Right ventricle myocardium inferior (tissue), 1 donor: ENCODE data around the gene RAPGEF6. TPM values are rescaled to one million over a fixed set of nuclear protein-coding genes. Genes with fewer than 3 reads are reported as not detected.
"Not testable (repeated sequence)": the region's sequence is repeated elsewhere in the genome, so short reads cannot be mapped to it uniquely, and the experiment has no call there.

Experiments used
- ATAC-seq: fragments of 200-7000 bp; cut with Tn5 transposase; one replicate; pipeline ENCODE4 v1.9.1; 2020; ENCODE audit warnings: mild to moderate bottlenecking, moderate library complexity
- DNase-seq: peaks from one replicate; pipeline ENCODE4 v3.0.0; 2021; ENCODE audit errors: missing footprints
- intact Hi-C: fragments of 100-400 bp; cut with DNase I; formaldehyde crosslinking; loops from one replicate; pipeline ENCODE4 v1.11.0; 2022
- total RNA-seq: library from RNA; stranded (reverse); fragmentation: NEBNext Ultra II Directional; extraction: Animal tissue kit (Norgen Biotek cat#: 25700); gene quantifications from one replicate; pipeline ENCODE4 v1.2.1, GENCODE V29; 2021
- donor health status: DM: no; HTN: yes; CAD: no; lungs with severe emphysema.

RAPGEF6 gene
- total RNA-seq, 1 donor from 2014 or later, result 8.5 TPM

GRCh38 chr5:131413605-131414559 lies 221.1 kb downstream of the RAPGEF6 start:
- DNase-seq, result no peak
- intact Hi-C loops, result loop anchor here (10.0 kb wide), 1 partner anchor 1509 kb away; the partner anchor contains the start of gene CHSY3
- no peak for ATAC-seq

DNA sequence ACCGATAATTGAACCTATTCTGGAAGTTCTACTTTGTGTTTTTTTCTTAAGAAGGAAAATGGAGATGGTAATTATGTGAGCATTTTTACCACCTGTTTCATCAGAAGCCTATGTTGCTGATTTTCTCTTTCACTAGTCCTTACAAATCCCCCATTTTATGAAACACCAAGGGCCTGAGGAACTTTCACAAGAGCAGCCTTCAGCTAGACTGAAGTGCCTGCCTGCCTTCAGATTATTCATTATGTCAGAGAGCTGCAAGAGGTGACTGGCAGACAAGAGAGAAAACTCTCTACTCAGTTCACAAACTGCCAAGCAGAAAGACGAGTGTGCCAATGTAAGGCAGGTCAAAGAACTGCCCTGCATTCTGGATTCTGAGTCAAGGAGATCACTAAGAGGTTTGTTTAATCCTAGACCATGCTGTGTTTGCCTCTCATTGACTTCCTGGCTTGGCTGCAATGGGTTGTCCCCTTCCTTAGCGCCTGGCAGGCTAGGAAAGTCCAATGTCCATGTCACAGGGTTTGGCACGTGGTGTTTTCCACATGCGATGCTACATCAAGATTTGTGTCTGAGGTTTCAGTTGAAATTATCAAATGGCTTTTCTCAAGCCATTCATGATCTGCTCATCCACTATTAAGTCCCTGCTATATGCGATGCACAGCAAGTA lies 227.9 kb downstream of the RAPGEF6 start:
- intact Hi-C loops, result no loop called here

GRCh38 chr5:131406076-131406475 lies 229.0 kb downstream of the RAPGEF6 start:
- intact Hi-C loops, result no loop called here
- DNase-seq, result no peak
- ATAC-seq, result no peak

More for the DNA sequence above, 227.9 kb downstream of the RAPGEF6 start:
- no peak for ATAC-seq
- DNase-seq, result no peak

DNA sequence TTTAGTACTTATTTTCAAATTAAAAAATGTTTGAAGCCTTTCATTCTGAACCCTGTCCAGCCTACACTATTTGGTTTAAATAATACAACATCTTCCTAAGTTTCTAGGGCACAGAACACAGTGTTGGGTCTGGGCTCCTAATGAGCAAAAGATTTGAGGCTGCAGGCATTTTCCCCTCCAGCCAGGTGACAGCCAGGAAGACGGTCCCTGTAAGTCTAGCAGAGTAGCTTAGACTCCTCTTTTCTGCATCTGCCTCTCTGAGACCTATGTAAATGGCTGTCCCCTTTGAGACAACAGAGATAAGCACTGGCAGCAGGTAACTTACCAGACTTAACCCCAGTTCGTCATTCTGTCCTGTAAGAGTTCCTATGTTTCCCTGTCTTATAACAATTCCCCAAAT lies 229.4 kb downstream of the RAPGEF6 start:
- DNase-seq (no peak), ATAC-seq (no peak)
- intact Hi-C loops, result no loop called here

DNA sequence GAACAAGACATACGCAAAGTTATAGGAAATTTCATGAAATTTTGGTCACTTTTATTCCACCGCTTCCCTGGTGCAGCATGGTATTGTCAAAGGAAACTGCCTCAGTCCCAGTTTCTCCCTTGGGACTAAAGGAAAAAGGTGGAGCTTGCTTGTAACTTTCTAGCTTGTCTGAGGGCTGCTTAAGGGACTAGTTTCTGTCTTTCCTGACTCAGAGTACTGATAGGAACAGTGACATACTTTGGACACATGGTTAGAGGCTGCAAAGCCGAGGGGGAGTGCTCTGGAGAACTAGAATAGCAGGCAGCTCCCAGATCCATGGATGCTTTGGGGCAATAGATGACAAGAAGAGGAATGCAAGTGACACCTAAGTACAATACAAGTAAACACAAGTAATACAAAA lies 234.4 kb downstream of the RAPGEF6 start:
- intact Hi-C loops, result no loop called here
- no peak for ATAC-seq
- no peak for DNase-seq

GRCh38 chr5:131399007-131399406 lies 236.0 kb downstream of the RAPGEF6 start:
- ATAC-seq, intact Hi-C loops, DNase-seq: not testable (repeated sequence)

DNA sequence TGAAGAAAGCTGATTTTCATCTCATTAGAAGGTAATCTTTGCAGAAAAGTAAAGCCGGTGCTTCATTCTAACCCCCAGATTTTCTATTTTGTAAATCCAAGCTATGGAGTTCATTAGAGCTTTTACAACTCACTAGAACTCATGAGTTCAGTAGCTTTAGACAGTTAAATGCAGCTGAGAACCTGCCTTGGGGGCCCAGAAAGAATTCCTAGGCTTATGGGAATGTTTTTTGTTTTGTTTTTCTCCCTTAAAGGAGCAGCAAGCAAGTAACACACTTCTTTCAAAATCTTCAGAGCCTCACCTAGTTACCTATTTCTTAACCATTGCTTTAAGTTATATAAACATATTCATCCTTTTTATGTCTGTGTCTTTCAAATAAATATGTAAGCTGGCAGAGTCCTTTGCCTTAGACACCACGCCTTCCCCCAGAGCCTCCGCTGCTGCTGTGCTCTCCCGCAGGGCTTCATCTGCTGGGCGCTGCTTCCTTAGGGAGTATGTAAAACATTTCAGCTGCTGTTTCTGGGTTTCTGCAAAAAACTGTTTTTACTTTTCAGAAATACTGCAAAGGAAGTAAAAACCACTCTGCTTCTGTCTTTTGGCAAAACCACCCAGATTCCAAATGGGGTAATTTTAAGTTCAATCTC lies 238.3 kb downstream of the RAPGEF6 start:
- intact Hi-C loops, result no loop called here
- DNase-seq, result no peak
- ATAC-seq, result no peak

DNA sequence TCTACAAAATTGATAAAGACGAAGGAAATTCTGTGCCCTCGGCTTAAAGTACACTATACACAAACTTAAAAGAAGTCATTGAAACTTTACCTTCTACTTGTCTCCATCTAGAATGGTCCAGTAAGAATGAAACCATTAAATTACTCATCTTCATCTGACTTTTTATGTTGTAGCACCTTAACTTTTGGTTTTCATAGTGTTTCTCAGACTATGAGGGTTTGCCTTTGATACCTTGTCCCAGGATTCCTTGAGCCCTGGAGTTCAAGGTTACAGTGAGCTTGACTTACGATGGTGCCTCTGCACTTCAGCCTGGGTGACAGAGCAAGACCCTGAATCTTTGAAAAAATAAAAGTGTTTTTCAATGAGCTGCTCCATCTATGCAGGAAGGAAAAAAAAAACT lies 239.0 kb downstream of the RAPGEF6 start:
- intact Hi-C loops, result no loop called here
- ATAC-seq, result no peak
- no peak for DNase-seq

DNA sequence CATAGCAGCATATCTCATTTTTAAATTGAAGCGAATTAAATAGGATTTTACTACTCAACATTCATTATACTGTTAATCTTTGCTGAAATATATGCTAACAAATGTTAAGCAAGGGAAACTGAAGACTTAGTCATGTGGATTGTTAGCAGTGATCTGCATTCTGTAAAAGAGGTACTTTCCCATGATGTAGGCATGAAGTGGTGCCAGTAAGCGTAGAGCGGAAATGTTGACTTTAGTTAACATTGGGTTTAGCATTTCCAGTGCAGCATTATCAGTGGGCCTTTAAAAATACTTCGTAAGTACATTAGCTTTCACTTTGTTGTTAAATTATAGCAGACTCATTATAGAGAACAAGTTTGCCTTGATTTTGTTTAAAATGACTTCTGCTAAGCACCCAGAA lies 240.9 kb downstream of the RAPGEF6 start:
- DNase-seq, result no peak
- no peak for ATAC-seq
- intact Hi-C loops, result no loop called here

- DNase-seq (no peak), ATAC-seq (peak; percentile 68)
- intact Hi-C loops, result no loop called here
These were observed 241.5 kb downstream of the RAPGEF6 start for GRCh38 chr5:131393498-131393968.

- DNase-seq, result no peak
- no peak for ATAC-seq
- intact Hi-C loops, result no loop called here
These were observed 242.4 kb downstream of the RAPGEF6 start for GRCh38 chr5:131392466-131393095.

DNA sequence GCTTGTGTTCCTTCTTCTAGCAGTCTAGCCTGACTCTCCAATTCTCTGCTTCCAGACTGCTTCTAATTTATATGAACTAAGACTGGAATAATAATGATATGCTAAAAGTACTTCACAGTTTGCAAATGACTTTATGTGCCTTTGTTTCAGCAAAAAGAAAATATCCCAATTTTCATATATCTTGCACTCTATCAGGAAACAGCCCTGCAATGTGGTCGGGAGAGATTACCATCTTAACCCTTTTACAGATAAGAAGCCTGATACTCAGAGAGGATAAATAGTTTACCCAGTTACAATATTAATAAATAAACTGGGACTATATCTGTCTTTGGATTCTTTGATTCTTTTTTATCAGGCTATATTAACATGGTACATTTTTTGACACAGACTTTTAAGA lies 245.2 kb downstream of the RAPGEF6 start:
- intact Hi-C loops, result loop anchor here (10.0 kb wide), 1 partner anchor 225 kb away; the partner anchor contains the start of gene HINT1
- no peak for DNase-seq
- no peak for ATAC-seq

DNA sequence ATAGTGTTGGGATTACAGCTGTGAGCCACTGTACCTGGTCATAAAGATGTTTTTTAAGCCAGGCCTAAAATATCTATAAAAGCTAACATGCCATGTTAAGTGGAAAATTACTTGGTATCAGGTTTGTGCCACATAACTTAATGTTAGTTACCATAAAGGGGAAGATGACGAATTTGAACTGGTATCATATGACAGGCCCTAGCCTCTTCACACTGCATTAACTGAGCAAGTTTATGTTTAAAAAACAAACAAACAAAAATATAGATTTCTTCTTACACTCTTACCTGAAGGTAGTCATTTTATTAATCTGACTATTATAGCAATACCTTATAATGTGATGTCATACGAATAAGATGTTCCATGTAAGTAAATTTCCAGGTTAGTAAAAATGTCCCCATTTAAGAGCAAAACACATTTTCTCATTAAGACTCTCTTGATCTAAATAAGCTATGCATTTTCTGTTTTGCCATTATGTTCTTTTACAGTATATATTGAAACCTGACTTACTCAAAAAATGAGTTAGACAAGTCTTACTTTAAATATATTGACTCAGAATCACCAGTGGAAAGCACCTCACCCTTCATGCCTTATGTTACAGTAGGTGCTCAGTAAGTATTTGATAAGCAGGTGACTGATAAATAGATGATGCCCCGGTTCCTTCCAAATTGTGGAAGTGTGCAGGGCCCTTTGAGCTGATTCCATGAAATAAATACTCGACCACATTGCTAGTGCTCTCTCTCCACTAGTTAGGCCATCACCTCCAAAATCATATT lies 245.7 kb downstream of the RAPGEF6 start:
- intact Hi-C loops, result loop anchor here (10.0 kb wide), 1 partner anchor 224 kb away; the partner anchor contains the start of gene HINT1
- no peak for ATAC-seq
- no peak for DNase-seq

- DNase-seq (no peak), ATAC-seq (no peak)
- intact Hi-C loops, result loop anchor here (10.0 kb wide), 1 partner anchor 222 kb away; the partner anchor contains the start of gene HINT1
These were observed 247.8 kb downstream of the RAPGEF6 start for GRCh38 chr5:131387255-131387654.

DNA sequence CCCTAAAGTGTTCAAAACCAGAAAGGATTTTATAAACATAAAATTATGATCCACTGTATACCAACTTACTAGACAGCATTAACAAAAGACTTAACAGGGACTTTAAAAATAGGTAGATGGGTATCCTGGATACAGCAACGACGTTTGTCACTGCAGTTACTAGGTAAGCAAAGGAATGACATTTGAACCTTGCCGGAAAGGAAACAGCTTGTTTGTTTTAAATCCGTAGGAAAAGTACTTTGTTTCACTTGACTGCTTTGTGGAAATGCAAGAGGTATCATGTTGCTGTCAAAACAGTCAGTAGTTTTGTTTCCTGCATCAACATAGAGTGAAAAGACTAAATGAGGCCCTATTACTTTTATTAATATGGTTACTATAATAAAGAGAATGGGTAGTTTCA lies 248.2 kb downstream of the RAPGEF6 start:
- ATAC-seq (no peak), DNase-seq (no peak)
- intact Hi-C loops, result loop anchor here (10.0 kb wide), 1 partner anchor 222 kb away; the partner anchor contains the start of gene HINT1

DNA sequence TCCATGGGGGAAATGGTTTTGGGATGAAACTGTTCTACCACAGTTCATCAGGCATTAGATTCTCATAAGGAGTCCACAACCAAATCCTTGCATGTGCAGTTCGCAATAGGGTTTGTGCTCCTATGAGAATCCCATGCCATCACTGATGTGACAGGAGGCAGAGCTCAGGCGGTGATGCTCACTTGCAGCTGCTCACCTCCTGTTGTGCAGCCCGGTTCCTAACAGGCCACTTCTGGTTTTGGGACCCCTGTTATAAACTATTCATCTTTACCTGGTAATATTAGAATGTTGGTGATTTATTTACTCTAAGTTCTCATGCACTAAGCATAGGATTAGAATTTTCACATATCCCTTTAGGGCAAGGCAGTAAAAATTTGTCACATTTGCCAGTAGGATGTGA lies 248.9 kb downstream of the RAPGEF6 start:
- ATAC-seq, result no peak
- DNase-seq, result no peak
- intact Hi-C loops, result loop anchor here (10.0 kb wide), 1 partner anchor 221 kb away; the partner anchor contains the start of gene HINT1

GRCh38 chr5:131384616-131385214 lies 250.3 kb downstream of the RAPGEF6 start:
- intact Hi-C loops, result loop anchor here (10.0 kb wide), 1 partner anchor 220 kb away; the partner anchor contains the start of gene HINT1
- no peak for ATAC-seq
- DNase-seq, result no peak
